ENCODE data around the gene CDIPT. TPM values are rescaled to one million over a fixed set of nuclear protein-coding genes. Genes with fewer than 3 reads are reported as not detected.
"Not testable (repeated sequence)": the region's sequence is repeated elsewhere in the genome, so short reads cannot be mapped to it uniquely, and the experiment has no call there.

CDIPT gene
- total RNA-seq, 2 donors from 2014 or later, result 39.4 to 40.6 TPM

GRCh38 chr16:29848420-29849297, 14.4 kb downstream of the CDIPT start:
- DNase-seq (ENCODE audit: low spot score in 2 of 2), result peak; percentile 80 to 86
- Mint-ChIP-seq H3K27ac (peak overlapping the region; percentile 22 to 82), H3K9me3 (no peaks in the 10 kb centered on the region), H3K36me3 (peaks cover 4 to 12% of the 10 kb centered on the region in 2 donors)
- peak; percentile 91 to 95 for ATAC-seq

GRCh38 chr16:29845656-29846055, 17.4 kb downstream of the CDIPT start:
- ATAC-seq, result no peak
- H3K36me3 Mint-ChIP-seq, result peaks cover 4 to 12% of the 10 kb centered on the region in 2 donors
- DNase-seq (ENCODE audit: low spot score in 2 of 2), result no peak
- H3K9me3 Mint-ChIP-seq, result no peaks in the 10 kb centered on the region
- peak overlapping the region in 1 of 2 donors; percentile 13 for H3K27ac Mint-ChIP-seq

GRCh38 chr16:29844575-29845331, 18.3 kb downstream of the CDIPT start:
- DNase-seq (ENCODE audit: low spot score in 2 of 2) (no peak), ATAC-seq (no peak)
- H3K9me3 Mint-ChIP-seq, result no peaks in the 10 kb centered on the region
- peak overlapping the region in 1 of 2 donors; percentile 37 for H3K27ac Mint-ChIP-seq
- H3K36me3 Mint-ChIP-seq, result peaks cover 4 to 12% of the 10 kb centered on the region in 2 donors

- no peak for ATAC-seq
- Mint-ChIP-seq H3K9me3 (no peaks in the 10 kb centered on the region), H3K27ac (peak overlapping the region; percentile 37 to 84), H3K36me3 (peaks cover 4 to 12% of the 10 kb centered on the region in 2 donors)
- no peak for DNase-seq (ENCODE audit: low spot score in 2 of 2)
These were observed 19.1 kb downstream of the CDIPT start for GRCh38 chr16:29843931-29844330.

- peak overlapping the region in 1 of 2 donors; percentile 66 for H3K27ac Mint-ChIP-seq
- no peaks in the 10 kb centered on the region for H3K9me3 Mint-ChIP-seq
- ATAC-seq, result peak; percentile 29 to 46
- no peak for DNase-seq (ENCODE audit: low spot score in 2 of 2)
- H3K36me3 Mint-ChIP-seq, result peaks cover 4 to 12% of the 10 kb centered on the region in 2 donors
These were observed 20.2 kb downstream of the CDIPT start for GRCh38 chr16:29842732-29843346.

GRCh38 chr16:29841631-29842030, 21.4 kb downstream of the CDIPT start:
- ATAC-seq, result no peak
- DNase-seq (ENCODE audit: low spot score in 2 of 2), result no peak
- no peaks in the 10 kb centered on the region for H3K9me3 Mint-ChIP-seq
- peaks cover 4 to 11% of the 10 kb centered on the region in 2 donors for H3K36me3 Mint-ChIP-seq
- H3K27ac Mint-ChIP-seq, result no peak overlapping the region

GRCh38 chr16:29840240-29840639, 22.8 kb downstream of the CDIPT start:
- Mint-ChIP-seq H3K27ac (peak overlapping the region; percentile 18 to 54), H3K9me3 (no peaks in the 10 kb centered on the region), H3K36me3 (peaks cover 2 to 11% of the 10 kb centered on the region in 2 donors)
- ATAC-seq (no peak), DNase-seq (ENCODE audit: low spot score in 2 of 2) (no peak)

GRCh38 chr16:29839822-29840221, 23.2 kb downstream of the CDIPT start:
- no peaks in the 10 kb centered on the region for H3K9me3 Mint-ChIP-seq
- H3K27ac Mint-ChIP-seq, result peak overlapping the region; percentile 54 to 60
- DNase-seq (ENCODE audit: low spot score in 2 of 2) (no peak), ATAC-seq (no peak)
- peaks cover 0 to 11% of the 10 kb centered on the region in 2 donors for H3K36me3 Mint-ChIP-seq

GRCh38 chr16:29837841-29838240, 25.2 kb downstream of the CDIPT start:
- no peak for ATAC-seq
- Mint-ChIP-seq H3K27ac (no peak overlapping the region), H3K9me3 (no peaks in the 10 kb centered on the region), H3K36me3 (peaks cover 0 to 26% of the 10 kb centered on the region in 2 donors)
- no peak for DNase-seq (ENCODE audit: low spot score in 2 of 2)

GRCh38 chr16:29836623-29837022, 26.4 kb downstream of the CDIPT start:
- DNase-seq (ENCODE audit: low spot score in 2 of 2) (no peak), ATAC-seq (no peak)
- H3K27ac Mint-ChIP-seq, result no peak overlapping the region
- peaks cover 0 to 37% of the 10 kb centered on the region in 2 donors for H3K36me3 Mint-ChIP-seq
- no peaks in the 10 kb centered on the region for H3K9me3 Mint-ChIP-seq

- Mint-ChIP-seq H3K9me3 (no peaks in the 10 kb centered on the region), H3K36me3 (peaks cover under 1 to 44% of the 10 kb centered on the region in 2 donors), H3K27ac (peak overlapping the region in 1 of 2 donors; percentile 44)
- DNase-seq (ENCODE audit: low spot score in 2 of 2) (no peak), ATAC-seq (no peak)
These were observed 27.1 kb downstream of the CDIPT start for GRCh38 chr16:29835926-29836325.

GRCh38 chr16:29834079-29834478, 28.9 kb downstream of the CDIPT start:
- Mint-ChIP-seq H3K9me3 (no peaks in the 10 kb centered on the region), H3K36me3 (peaks cover 4 to 47% of the 10 kb centered on the region in 2 donors), H3K27ac (peak overlapping the region; percentile 34 to 79)
- DNase-seq (ENCODE audit: low spot score in 2 of 2) (no peak), ATAC-seq (peak in 1 of 2 donors; percentile 50)

GRCh38 chr16:29833219-29833618, 29.8 kb downstream of the CDIPT start:
- H3K36me3 Mint-ChIP-seq, result peaks cover 4 to 47% of the 10 kb centered on the region in 2 donors
- peak overlapping the region; percentile 34 to 36 for H3K27ac Mint-ChIP-seq
- H3K9me3 Mint-ChIP-seq, result not testable (repeated sequence)

GRCh38 chr16:29831490-29831889, 31.5 kb downstream of the CDIPT start:
- peak overlapping the region in 1 of 2 donors; percentile 11 for H3K27ac Mint-ChIP-seq

More at GRCh38 chr16:29833219-29833618, 29.8 kb downstream of the CDIPT start:
- not testable (repeated sequence) for ATAC-seq; DNase-seq (ENCODE audit: low spot score in 2 of 2)

GRCh38 chr16:29830774-29831173, 32.3 kb downstream of the CDIPT start:
- ATAC-seq (no peak), DNase-seq (ENCODE audit: low spot score in 2 of 2) (no peak)
- Mint-ChIP-seq H3K36me3 (peaks cover 4 to 41% of the 10 kb centered on the region in 2 donors), H3K9me3 (no peaks in the 10 kb centered on the region), H3K27ac (peak overlapping the region in 1 of 2 donors; percentile 11)

More at GRCh38 chr16:29831490-29831889, 31.5 kb downstream of the CDIPT start:
- peaks cover 4 to 42% of the 10 kb centered on the region in 2 donors for H3K36me3 Mint-ChIP-seq
- ATAC-seq (no peak), DNase-seq (ENCODE audit: low spot score in 2 of 2) (no peak)
- no peaks in the 10 kb centered on the region for H3K9me3 Mint-ChIP-seq

- ATAC-seq (no peak), DNase-seq (ENCODE audit: low spot score in 2 of 2) (no peak)
- H3K36me3 Mint-ChIP-seq, result peaks cover 13 to 25% of the 10 kb centered on the region in 2 donors
- H3K27ac Mint-ChIP-seq, result peak overlapping the region; percentile 87 to 98
- H3K9me3 Mint-ChIP-seq, result no peaks in the 10 kb centered on the region
These were observed 36.7 kb downstream of the CDIPT start for GRCh38 chr16:29826342-29826695.
